Rectal smooth muscle tissue (tissue), 1 donor: ENCODE measurements around the gene ZZZ3.
A peak's percentile ranks its signal among the peaks of the same experiment; 100 is the strongest.
"Not testable (repeated sequence)": the region's sequence is repeated elsewhere in the genome, so short reads cannot be mapped to it uniquely, and the experiment has no call there.

Experiments used
- H3K27ac ChIP-seq: one replicate; pipeline ENCODE4 v1.7.0; 2013; ENCODE audit warnings: low read depth, low read length, inconsistent platforms
- H3K27me3 ChIP-seq: one replicate; pipeline ENCODE4 v1.7.0; 2013; ENCODE audit warnings: low read length; ENCODE audit not compliant: control insufficient read depth, insufficient read depth
- H3K36me3 ChIP-seq: one replicate; pipeline ENCODE4 v1.7.0; 2013; ENCODE audit warnings: low read length; ENCODE audit not compliant: control insufficient read depth, insufficient read depth
- H3K4me1 ChIP-seq: one replicate; pipeline ENCODE4 v1.7.0; 2013; ENCODE audit warnings: low read length; ENCODE audit not compliant: control insufficient read depth, insufficient read depth
- H3K4me3 ChIP-seq: one replicate; pipeline ENCODE4 v1.7.0; 2013; ENCODE audit warnings: low read length
- H3K9ac ChIP-seq: one replicate; pipeline ENCODE4 v1.7.0; 2013; ENCODE audit warnings: low read length

Gene ZZZ3

DNA sequence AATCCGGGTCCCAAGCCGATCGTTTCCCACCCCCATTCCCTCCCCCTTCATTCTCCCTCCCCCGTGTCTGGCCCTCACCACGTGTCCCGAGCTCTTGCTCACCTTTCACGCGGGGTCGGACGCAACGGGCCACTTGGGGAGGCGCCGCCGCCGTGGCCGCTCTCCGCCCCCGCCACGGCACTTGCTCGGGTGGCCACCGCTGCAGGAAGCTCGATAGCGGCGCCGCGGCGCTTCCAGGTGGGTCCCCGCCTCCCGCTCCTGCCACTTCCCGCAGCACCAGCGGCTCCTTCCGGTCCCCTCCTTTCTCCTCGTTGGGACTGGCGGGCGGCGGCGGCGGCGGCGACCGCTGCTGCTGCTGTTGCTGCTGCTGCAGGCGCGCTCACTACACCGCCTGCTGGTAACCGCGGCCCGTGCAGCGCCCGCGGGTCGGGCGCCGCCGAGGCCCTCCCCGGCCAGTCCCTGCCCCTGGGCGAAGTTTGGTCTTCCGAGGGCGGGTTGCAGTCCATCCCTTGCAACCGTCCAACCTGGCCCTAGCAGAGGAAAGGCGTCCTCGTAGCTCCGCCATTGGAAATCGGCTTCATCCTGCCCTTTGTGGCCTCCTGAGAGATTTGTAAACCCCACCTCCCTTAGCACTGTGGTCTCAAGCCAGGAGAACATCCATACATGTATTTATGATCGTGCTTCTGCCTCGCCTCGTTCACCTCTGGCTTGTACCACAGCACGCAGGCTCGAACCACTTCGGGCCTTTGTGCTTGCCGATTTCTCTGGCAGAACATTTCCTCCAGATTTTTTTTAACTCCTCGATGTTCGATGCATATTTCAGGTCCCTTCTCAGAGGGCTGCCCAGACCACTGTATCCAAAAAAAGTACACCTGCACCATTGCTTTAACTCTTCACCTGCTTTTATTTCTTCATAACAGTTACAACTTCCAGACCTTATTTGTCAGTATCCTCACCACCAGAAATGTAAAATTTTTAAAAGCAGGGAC lies 996 bp upstream of the ZZZ3 start:
- Histone ChIP-seq H3K4me1 (peaks cover 10% of the 10 kb centered on the region), H3K9ac (peak overlapping the region; percentile 83), H3K4me3 (peak overlapping the region; percentile 95), H3K36me3 (no peaks in the 10 kb centered on the region), H3K27ac (peak overlapping the region; percentile 97), H3K27me3 (no peaks in the 10 kb centered on the region)

GRCh38 chr1:77680173-77680572 lies 2.3 kb downstream of the ZZZ3 start:
- no peak overlapping the region for H3K27ac ChIP-seq
- H3K9ac ChIP-seq = no peak overlapping the region
- H3K4me1 ChIP-seq = peaks cover 10% of the 10 kb centered on the region
- no peaks in the 10 kb centered on the region for H3K27me3 ChIP-seq
- no peaks in the 10 kb centered on the region for H3K36me3 ChIP-seq
- no peak overlapping the region for H3K4me3 ChIP-seq

DNA sequence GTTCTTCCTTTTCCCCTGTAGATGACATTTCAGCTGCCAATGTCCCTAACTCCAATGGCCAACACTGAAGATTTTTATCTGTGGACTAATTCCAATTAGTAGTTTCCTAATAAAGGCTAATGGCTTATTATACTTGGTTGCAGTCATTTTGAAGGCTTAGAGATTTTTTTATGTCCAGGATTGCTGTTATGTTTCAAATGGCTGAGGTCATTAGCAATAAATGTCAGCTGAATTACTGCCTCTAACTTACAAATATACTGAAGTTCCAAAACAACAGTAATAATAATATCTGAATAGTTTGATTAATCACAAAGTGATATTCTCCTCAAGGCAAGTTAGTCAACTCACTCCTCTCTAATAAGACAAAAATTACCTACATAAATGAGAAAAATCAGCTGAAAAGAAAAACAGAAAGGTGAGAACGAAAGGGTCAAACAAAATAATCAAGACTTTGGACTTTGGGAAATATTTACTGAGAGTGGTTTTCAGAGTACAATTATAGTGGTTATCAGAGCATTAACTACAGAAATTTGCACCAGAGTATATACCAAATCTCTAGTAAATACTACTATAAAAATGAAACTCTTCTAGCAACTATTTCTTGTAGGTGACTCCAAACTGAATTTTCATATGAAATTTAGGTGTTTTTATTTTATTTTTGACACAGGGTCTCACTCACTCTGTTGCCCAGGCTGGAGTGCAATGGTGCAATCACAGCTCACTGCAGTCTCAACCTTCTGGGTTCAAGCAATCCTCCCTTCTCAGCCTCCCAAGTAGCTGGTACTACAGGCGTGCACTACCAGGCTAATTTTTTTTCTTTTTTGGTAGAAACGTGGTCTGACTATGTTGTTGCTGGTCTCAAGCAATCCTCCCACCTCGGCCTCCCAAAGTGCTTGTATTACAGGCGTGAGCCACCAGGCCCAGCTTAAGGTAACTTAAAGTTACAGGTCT lies 3.5 kb downstream of the ZZZ3 start:
- Histone ChIP-seq H3K36me3 (peaks cover 2% of the 10 kb centered on the region), H3K27ac (no peak overlapping the region), H3K27me3 (no peaks in the 10 kb centered on the region), H3K4me3 (no peak overlapping the region), H3K4me1 (peaks cover 11% of the 10 kb centered on the region), H3K9ac (no peak overlapping the region)

- H3K4me1 ChIP-seq, H3K4me3 ChIP-seq, H3K27ac ChIP-seq, H3K27me3 ChIP-seq, H3K36me3 ChIP-seq, H3K9ac ChIP-seq: not testable (repeated sequence)
These were observed 7.7 kb downstream of the ZZZ3 start for GRCh38 chr1:77674807-77675206.

DNA sequence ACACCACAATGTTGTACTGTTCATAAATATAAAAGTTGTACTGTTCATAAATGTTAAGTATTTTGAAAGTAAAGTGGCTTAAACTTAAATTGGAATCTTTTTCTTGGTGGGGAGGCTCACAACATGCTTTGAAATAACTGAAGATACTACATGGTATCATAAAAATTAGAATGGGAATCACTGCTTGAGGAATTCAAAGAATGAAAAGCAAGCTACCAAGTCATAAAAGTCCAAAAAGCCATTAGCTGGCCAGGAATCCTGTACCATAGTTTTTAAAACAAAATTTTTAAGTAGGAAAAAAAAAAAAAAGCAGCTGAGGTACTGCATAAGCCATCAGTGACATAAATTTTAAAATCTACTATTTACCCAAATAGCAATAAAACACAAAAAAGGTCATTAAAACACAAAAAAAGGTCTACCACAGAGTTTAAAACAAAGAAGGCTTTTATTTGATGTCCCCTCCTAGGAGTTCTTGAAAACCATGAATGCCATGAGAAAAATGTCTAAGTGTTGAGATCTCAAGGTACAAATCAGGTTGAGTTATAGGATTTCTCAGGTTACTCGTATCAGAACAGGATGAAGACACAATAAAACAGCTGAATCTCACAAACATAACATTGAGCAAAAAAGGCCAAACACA lies 8.6 kb downstream of the ZZZ3 start:
- H3K9ac ChIP-seq = no peak overlapping the region
- H3K27ac ChIP-seq = no peak overlapping the region
- no peaks in the 10 kb centered on the region for H3K27me3 ChIP-seq
- no peak overlapping the region for H3K4me3 ChIP-seq
- peaks cover 8% of the 10 kb centered on the region for H3K4me1 ChIP-seq
- H3K36me3 ChIP-seq = peaks cover 2% of the 10 kb centered on the region

- no peak overlapping the region for H3K4me3 ChIP-seq
- H3K4me1 ChIP-seq = peaks cover 6% of the 10 kb centered on the region
- no peaks in the 10 kb centered on the region for H3K27me3 ChIP-seq
- no peak overlapping the region for H3K9ac ChIP-seq
- H3K27ac ChIP-seq = no peak overlapping the region
- H3K36me3 ChIP-seq = peaks cover 2% of the 10 kb centered on the region
These were observed 9.4 kb downstream of the ZZZ3 start for GRCh38 chr1:77673030-77673429.

- Histone ChIP-seq H3K36me3 (peaks cover 2% of the 10 kb centered on the region), H3K9ac (no peak overlapping the region), H3K27ac (no peak overlapping the region), H3K4me1 (peaks cover 6% of the 10 kb centered on the region), H3K4me3 (no peak overlapping the region), H3K27me3 (no peaks in the 10 kb centered on the region)
These were observed 10.1 kb downstream of the ZZZ3 start for GRCh38 chr1:77672374-77672773.

GRCh38 chr1:77671836-77672235 lies 10.6 kb downstream of the ZZZ3 start:
- Histone ChIP-seq H3K27ac (no peak overlapping the region), H3K36me3 (peaks cover 2% of the 10 kb centered on the region), H3K4me3 (no peak overlapping the region), H3K27me3 (no peaks in the 10 kb centered on the region), H3K9ac (no peak overlapping the region), H3K4me1 (peaks cover 6% of the 10 kb centered on the region)

DNA sequence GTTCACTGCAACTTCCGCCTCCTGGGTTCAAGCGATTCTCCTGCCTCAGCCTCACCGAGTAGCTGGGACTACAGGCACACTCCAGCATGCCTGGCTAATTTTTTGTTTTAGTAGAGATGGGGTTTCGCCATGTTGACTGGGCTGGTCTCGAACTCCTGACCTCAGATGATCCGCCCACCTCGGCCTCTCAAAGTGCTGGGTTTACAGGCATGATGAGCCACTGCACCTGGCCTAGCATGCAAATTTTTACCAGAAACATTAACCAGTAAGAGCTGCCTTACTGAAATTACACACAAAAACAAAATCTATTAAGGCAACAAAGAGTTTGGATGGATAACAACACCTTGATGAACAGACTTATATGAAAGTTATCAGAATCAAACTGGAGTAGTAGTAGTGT lies 12.1 kb downstream of the ZZZ3 start:
- no peaks in the 10 kb centered on the region for H3K27me3 ChIP-seq
- peaks cover 2% of the 10 kb centered on the region for H3K36me3 ChIP-seq
- no peak overlapping the region for H3K4me3 ChIP-seq
- H3K27ac ChIP-seq = no peak overlapping the region
- peaks cover 6% of the 10 kb centered on the region for H3K4me1 ChIP-seq
- H3K9ac ChIP-seq = no peak overlapping the region

DNA sequence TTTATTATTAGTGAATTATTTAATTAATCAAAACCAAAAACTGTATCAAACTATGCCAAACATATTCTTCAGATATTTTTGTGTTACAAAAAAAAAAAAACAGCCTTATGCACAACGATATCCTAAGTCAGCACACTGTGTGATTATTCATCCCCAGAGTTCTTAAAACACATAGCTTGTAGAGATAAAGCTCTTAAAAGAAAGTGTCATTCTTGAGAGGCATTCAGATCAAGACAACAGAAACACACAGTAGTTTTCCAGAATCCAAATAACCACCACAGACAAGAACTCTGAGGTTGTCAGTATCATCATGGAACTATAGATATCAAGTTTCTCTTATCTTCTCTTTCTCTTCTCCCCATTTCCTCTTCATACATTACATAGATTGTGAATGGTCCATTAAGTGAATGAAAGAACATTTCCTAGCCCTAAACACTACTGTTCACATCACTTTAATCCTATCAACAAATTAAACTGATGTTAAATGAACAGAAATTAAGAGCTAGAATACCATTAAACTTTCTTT lies 13.5 kb downstream of the ZZZ3 start:
- H3K9ac ChIP-seq = no peak overlapping the region
- H3K4me3 ChIP-seq = no peak overlapping the region
- peaks cover 3% of the 10 kb centered on the region for H3K4me1 ChIP-seq
- no peaks in the 10 kb centered on the region for H3K36me3 ChIP-seq
- no peak overlapping the region for H3K27ac ChIP-seq
- H3K27me3 ChIP-seq = no peaks in the 10 kb centered on the region

GRCh38 chr1:77664939-77665516 lies 17.4 kb downstream of the ZZZ3 start:
- Histone ChIP-seq H3K4me3 (no peak overlapping the region), H3K27ac (no peak overlapping the region), H3K9ac (no peak overlapping the region), H3K36me3 (no peaks in the 10 kb centered on the region), H3K27me3 (no peaks in the 10 kb centered on the region), H3K4me1 (no peaks in the 10 kb centered on the region)
